ENCODE results near the gene COL27A1.
"Not testable (repeated sequence)": the region's sequence is repeated elsewhere in the genome, so short reads cannot be mapped to it uniquely, and the experiment has no call there.

COL27A1 gene

DNA sequence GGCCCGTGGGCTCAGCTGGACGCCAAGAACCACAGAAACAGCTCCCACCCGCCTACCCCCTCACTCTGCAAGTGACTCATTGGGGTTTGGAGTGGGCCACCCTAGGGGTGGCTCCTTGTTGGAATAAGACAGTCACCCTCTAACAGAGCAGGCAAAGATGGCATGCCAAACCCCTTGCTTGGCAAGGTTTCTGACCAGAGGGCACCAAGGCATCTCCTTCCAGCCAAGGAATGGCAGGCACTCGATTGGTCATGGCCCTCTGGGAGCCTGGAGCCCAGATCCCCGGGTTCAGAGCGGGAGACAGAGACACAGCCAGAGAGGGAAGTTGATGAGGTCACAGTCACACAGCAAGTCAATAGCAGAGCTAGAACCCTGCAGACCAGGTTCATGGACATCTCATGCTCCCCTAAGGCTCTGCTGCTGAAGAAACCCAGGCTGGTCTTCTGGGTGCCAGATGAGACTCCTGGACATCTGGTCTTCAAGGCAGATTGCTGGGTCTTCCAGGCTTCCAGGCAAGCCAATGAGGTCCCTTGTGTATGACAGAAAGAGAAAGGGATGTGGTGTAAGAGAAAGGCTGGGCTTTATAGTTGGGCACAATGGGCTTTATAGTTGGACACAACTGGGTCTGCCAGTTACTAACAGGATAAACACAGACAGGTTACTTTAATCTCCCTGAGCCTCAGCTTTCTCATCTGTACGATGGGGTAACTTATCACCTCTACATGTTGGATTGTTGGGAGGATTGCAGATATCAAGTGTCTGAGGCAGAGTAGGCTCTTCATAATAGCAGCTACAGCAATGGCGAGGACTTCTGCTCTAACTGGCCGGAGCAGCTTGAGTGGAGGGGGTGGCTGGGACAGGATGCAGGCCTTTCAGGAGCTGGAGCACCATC is 33.0 kb upstream of the COL27A1 start:
- no peak for DNase-seq (ENCODE audit: extremely low read depth in 1 of 2, low read depth in 1 of 2)

DNA sequence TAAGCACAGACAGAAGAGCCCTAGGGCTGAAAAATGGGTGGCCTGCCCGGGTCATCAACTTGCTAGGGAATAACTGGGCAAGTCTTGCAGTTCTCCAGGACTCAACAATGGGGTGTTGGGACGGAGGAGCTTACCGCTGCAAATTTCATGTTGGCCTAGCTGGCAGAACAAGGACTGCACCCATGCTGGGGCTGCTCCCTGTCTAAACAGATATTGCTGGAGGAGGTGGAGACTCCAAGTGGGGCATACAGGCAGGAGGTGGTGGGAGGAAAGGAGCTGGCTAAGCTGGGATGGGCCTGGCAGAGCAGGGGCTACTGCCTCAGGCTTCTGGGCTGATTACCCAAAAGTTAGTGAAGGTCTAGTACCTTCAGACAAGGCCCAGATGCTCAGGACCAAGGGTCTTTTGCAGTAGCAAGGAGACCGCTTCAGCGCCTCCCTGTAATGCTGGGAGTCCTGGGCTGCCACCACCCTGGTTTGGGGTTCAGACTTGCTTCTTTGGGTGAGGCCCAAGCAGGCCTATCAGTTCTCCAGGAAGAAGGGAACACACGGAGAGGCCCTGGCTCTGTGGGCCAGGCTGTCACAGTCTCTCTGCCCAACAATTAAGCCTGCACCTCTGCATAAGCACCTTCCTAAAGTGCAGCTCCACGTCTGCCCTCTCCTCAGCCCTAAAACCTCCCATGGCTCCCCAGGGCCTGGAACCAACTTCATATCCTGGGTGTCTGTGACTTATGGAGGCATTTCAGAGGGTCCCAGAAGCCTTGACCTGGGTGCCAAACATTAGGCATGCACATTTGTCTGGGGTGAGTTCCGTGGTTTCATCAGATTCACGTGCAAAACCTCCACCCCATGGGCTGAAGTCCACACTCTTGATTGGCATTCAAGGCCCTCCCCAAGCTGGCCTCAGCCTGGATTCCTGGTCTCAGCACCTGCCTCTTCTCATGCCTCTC is 32.0 kb upstream of the COL27A1 start:
- DNase-seq (ENCODE audit: extremely low read depth in 1 of 2, low read depth in 1 of 2): no peak

DNA sequence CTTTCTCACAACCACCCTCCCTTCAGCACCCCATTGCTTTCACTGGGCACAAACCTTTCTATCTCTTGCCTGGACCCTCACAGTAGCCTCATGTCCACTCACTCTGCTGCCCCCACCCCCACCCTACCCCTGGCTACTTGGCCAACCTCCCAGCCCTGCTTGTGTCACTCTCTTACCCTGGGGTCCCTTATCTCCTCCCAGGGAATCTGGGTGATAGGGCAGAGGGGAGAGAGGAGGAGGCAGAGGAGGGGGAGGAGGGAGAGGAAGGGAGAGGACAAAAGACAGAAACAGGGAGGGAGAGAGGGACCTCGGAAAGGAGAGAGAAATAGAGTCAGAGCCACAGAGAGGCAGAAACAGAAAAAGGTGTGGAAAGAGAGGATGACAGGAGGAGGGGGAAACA is 31.2 kb upstream of the COL27A1 start:
- DNase-seq (ENCODE audit: extremely low read depth in 1 of 2, low read depth in 1 of 2): no peak

DNA sequence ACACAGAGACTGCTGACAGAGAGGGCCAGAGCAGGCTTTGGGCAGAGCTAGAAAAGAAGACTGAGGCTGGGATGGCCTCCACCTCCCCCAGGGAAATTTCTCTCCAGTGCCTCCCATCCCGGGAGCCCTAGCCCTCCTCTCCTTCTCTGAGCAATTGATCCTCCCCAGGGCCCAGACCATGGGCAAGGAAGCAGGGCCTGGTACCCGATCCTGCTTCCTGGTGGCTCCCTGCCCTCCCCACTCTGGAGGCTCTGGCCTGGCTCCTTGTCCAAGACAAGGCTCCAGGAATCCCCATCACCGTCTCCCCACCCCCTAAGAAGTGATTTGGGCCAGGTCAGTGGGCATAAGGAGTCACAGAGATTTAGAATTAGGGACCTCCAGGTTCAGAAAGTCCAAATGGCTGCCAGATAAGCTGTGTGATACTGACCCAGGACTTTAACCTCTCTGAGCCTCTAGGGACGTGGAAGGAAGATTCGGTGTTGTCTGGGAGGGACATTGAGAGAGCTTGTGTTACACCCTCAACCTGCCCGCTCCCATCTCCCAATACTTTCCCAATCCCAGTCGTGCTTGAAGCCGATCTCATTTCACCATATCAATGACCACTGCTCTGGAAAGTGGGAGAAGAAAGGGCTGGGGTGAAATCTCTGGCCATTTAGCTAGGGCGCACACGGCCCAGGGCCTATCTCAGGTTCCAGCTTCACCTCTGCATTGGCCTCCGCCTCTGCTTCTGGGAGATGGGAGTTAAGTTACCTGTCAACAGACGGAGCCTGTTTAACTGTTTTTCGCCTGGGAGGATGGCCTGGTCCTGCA is 30.5 kb upstream of the COL27A1 start:
- no peak for DNase-seq (ENCODE audit: extremely low read depth in 1 of 2, low read depth in 1 of 2)

DNA sequence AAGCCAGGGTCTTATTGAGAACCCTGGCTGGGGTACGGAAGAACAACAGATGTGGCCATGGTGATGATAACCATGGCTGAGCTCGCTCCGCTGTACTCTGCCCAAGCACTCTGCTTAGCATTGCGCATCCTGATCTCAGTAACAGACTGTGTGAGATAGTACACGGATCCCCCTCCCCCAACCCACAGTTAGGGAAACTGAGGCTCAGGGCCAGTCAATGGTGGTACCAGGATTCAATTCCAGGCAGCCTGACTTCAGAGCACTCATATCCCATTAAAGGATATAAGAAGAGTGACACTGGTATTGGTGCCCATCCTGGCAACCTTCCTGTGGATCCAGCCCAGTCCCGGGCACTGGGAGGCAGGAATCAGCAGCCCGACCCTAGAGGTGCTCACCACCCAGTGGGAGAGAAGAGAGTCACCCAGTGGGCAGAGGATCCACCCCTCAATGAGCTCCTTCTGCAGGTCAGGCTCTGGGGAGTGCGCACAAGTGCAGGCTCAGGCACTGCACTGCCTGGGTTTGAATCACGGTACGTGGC is 29.8 kb upstream of the COL27A1 start:
- no peak for DNase-seq (ENCODE audit: extremely low read depth in 1 of 2, low read depth in 1 of 2)

DNA sequence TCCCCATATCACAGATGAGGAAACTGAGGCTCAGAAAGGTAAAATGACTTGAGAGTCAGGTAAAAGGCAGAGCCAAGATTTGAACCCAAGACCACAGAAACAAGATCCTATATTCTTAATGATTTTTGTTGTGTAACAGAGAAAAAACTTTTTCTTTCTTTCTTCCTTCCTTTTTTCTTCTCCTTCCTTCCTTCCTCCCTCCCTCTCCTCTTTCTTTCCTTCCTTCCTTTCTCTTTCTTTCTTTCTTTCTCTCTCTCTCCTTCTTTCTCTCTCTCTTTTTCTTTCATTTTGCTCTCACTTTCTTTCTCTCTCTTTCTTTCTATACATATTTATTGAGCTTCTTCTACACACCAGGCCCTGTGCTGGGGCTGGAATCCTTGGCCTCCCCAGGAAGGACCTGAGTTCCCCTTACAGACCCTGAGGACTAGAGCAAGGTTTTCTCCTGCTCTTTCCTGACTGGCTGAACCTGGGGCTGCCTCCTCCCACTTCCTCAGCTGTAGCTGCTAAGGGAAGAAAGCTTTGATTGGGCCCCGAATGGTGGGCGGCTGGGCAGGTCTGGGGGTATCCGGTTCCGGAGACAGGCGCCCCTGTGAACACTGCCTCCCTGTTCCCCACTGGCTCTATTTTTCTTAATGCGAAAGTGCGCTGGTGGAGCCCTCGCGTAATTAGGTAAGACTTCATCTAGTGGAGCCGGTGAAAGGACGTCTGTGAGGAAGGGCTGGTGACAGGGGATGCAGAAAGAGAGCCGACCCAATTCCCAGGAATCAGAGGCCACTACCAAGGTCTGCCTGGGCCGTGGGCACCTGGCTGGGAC is 28.9 kb upstream of the COL27A1 start:
- DNase-seq (ENCODE audit: extremely low read depth in 1 of 2, low read depth in 1 of 2): no peak

DNA sequence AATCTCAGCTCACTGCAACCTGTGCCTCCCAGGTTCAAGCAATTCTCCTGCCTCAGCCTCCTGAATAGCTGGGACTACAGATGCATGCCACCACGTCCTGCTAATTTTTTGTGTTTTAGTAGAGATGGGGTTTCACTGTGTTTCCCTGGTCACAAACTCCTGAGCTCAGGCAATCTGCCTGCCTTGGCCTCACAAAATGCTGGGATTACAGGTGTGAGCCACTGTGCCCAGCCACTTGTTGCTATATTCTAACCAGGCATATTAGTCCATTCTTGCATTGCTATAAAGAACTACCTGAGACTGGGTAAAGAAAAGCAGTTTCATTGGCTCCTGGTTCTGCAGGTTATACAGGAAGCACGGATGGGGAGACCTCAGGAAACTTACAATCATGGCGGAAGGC is 26.6 kb upstream of the COL27A1 start:
- DNase-seq (ENCODE audit: extremely low read depth in 1 of 2, low read depth in 1 of 2): not testable (repeated sequence)

DNA sequence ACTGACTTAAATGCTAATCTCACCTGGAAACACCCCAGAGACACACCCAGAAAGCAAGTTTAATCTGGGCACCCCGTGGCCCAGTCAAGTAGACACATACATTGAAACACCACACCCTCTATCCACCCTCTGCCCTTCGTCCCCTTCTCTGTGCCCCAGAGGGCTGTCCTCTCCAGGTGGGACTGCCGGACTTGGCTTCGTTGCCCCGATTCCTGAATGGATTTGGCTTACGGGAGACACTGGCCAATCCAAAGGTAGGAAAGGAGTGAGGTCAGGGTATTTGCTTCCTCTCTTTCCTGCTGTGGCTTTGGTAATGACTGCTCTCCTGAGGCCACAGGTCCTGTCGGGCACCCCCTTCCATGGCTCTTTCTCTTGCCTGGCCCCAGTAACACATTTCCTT is 25.2 kb upstream of the COL27A1 start:
- DNase-seq (ENCODE audit: extremely low read depth in 1 of 2, low read depth in 1 of 2): no peak

DNA sequence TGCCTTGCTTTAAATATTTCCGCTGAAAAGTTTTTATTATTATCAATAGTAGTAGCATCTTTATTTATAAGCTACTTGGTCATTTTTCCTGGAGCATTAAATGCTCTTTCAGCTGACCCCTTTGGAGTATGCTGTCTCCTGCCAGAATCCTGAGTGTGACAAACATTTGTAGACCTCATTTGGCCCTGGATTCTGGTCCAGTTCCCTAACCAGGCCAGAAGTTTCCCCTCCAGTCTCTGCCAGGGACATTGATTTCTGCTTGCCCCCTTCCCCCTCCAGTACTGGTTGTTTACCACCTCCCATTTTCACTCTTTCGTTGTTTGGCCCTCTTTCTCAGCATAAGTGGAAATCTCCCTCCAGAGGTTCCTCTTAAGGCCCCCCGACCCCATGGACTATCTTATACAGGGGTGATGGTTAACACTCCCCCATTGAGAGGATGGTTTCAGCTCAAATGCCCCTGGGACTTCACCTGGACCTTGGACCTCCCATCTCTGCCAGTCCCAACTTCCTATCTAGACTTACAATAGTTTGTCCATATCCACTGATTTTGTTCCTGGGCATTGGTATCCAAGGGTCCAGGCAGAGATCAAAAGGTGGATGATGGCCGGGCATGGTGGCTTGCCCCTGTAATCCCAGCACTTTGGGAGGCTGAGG is 24.6 kb upstream of the COL27A1 start:
- no peak for DNase-seq (ENCODE audit: extremely low read depth in 1 of 2, low read depth in 1 of 2)

DNA sequence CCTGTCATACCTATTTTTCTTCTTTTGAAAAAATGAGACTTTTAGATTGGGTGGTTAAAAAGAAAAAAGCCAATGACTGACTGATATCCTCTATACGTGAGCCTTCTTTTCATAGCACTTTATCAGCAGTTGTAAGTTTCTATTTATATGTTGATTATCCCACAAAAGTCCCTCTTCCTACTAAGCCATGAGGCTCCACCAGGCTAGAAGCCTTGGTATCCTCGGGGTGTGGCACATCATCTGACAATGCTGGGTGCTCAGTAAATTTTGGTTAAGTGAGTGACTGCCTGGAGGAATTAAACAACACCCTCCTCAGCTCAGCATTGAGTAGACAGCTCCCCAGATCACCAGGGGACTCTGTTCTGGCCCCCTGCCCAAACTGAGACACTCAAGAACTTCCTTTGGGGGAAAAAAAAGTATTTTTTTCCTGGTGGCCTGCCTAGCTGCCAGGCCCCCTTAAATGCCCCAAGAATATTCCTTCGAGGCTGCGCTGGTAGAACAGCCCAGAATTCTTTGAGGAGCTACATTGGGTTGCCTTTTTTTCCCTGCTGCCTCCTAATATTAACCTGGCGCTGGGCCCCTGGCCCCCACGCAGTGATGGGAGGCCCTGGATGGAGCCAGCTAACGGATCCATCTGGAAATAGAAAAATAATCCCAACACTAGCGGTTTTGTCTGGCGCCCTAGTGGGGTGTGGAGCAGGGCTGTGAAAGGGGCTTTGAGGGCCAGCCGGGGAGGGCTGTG is 23.4 kb upstream of the COL27A1 start:
- DNase-seq (ENCODE audit: extremely low read depth in 1 of 2, low read depth in 1 of 2): no peak

DNA sequence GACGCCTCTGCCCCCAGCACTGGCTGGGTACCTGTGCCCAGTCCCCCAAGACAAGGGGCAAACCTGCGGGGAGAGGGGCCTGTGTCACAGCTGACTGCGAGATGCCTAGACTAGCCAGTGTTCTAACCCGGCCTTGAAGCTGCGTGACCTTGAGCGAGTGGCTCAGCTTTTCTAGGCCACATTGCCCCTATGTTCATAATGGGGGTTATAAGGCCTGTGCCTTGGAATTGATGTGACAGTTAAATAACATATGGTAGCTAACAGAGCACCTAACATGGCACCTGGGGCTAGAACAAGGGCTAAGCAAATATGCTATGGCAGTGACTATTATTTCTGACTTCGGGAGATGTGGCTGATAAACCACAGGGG is 22.8 kb upstream of the COL27A1 start:
- DNase-seq (ENCODE audit: extremely low read depth in 1 of 2, low read depth in 1 of 2): no peak

DNA sequence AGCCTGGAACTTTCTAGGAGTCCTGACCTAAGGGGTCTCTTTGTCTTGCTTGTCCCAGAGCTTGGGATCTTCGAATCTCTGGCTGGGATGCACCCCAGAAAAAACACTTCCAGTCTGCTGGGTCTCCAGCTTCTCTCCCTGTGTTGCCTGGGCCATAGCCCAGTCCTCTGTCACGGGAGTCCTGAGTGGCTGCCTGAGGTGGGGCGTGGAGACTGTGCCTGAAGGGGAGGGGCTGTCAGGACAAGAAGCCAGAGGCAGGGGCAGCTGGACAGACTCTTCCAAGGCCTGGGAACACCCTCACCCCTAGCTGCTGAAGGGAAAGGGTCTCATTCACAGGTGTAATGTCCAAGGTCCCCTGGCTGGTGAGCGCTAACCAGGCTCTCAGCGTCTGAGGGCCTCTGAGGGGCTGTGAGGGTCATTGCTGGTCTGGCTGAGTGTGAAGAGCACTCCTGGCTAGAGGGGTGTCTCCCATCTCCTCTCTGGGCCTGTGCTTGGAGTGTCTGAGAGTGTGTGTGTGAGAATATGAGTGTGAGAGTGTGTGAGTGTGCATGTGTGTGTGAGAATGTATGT is 20.4 kb upstream of the COL27A1 start:
- no peak for DNase-seq (ENCODE audit: extremely low read depth in 1 of 2, low read depth in 1 of 2)

DNA sequence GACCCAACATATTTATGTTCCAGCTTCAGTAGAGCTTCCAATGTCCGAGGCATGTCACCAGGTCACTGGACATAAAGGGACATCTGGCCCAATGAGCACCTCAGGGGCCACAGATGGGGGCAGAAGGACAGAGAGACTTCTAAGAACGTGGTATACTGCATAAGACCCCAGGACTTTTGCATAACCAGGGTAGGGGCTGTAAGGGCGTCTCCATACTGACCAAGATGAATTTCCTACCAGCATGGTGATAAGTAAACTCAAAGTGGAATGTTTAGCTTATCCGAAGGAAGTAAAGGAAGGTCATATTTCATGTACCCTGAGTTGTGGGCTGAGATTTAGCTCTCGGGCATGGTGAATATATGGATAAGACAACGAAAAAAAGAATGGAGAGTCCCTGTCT is 17.5 kb upstream of the COL27A1 start:
- DNase-seq (ENCODE audit: extremely low read depth in 1 of 2, low read depth in 1 of 2): no peak

DNA sequence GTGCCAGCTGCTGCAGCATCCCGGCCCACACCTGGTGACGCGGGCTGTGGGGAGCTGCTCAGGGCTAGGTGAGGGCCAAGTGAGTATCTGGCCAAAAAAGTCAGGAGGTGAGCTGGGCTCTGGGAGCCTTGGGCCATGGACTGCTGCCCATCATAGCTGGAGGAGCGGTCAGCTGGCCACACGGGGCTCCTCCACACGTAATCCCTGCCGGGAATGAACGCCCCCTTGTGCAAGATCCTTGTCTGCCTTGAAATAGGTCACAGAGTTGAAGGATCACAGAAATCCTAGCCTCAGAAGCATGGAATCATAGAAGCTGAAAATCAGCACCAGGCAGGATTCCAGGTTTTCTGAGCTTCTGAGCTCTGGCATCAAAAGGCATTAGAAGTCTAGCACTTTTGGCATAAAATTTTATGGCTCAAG is 16.8 kb upstream of the COL27A1 start:
- no peak for DNase-seq (ENCODE audit: extremely low read depth in 1 of 2, low read depth in 1 of 2)

DNA sequence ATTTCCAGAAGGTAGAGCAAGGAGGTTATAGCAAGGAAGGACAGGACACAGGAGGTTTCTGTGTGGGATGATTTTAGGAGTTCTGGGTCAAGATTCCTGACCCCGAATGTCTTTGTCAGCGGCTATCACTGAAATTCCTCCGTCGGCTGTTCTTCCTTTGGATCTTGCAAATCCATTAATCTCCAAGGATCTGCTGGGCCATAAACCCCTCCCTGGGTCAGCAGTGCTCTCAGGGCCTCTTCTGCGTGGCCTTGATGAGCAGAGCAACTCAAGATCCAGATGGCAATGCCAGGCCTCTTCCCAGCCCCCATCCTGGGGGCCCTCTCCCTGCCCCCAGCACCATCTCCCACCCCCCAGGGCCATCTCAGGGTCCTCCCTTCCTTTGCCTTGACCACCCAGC is 16.3 kb upstream of the COL27A1 start:
- no peak for DNase-seq (ENCODE audit: extremely low read depth in 1 of 2, low read depth in 1 of 2)

DNA sequence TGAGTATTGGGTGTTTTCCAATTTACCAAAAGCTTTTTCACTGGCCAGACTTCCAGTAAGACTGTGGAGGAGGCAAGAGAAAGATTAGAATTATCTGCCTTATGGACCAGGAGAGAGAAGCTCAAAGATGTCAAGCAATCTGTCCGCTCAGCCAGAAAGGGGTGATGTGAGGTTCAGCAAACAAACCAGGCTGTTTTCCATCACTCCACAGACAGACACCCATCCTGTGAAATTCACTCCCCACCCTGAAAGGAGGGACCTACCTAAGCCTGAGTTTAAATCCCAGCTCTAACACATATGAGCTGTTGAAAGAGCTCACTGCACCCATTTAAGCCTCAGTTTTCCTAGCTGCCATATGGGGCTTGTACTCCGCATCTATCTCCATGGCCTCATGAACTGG is 14.9 kb upstream of the COL27A1 start:
- DNase-seq (ENCODE audit: extremely low read depth in 1 of 2, low read depth in 1 of 2): no peak

DNA sequence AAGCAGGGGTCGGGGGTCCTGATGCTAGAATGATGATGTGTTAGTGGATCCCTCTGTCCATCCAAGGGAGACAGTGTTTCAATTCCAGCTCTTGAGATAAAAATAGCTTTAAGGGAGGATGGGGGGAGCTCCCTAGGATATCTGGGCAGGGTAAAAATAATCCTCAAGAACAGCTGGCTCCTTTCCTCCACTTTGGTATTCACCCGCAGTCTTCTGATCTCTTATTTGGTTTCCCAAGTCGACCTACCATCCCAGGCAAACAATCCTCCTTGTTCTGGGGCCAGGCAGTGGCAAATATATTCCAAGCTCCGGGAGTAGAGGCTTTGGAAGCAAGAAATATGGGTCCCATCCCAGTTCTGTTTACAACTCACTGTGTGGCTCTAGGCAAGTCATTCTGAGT is 14.5 kb upstream of the COL27A1 start:
- DNase-seq (ENCODE audit: extremely low read depth in 1 of 2, low read depth in 1 of 2): no peak

Measured in stimulated activated CD8-positive, alpha-beta memory T cell treated with anti-CD3 and anti-CD28 coated beads, Interleukin-7, amount 100 ng/mL, for 48 hours (primary cell).